Hippocampal formation (tissue), 2 donors: ENCODE measurements around the gene SPINK5.

Source experiments
- DNase-seq, 2 donors: peaks; one replicate each; lab custom pipeline; 2025; lab: John Stamatoyannopoulos, UW

Gene SPINK5

DNA sequence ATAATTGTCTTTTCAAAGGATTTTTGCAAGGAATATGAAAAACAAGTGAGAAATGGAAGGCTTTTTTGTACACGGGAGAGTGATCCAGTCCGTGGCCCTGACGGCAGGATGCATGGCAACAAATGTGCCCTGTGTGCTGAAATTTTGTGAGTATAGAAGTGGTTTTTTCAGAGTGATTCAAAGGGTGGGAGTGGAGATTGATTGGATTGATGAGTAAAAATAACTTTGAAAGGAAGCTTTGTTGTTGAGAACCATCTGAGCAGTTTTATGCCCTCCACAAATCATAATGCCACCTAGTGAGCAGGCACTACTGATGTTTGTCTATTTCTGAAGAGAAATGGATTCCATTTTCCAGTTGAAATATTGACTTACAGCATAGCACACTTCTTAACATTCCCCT lies 30.6 kb downstream of the SPINK5 start:
- no peak for DNase-seq

- no peak for DNase-seq
Measured at GRCh38 chr5:148104226-148104625, 40.4 kb downstream of the SPINK5 start.

DNA sequence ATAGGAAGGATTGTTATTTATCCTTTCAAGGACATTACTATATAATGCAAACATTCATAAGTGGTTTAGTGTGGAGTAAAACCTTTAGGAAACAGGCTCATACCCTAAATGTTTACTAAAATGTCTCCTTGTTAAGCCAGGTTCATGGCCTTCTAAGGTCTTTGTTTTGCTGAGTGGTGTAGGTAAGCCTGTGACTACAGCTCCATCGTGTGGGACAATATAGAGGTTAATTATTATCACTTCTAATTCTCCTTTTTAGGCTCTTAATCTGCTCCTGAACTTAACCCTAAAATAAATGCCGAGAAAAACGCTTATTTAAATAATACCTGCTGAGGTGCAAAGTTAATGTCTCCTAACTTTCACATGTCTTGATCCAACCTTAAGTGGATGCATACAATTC lies 43.8 kb downstream of the SPINK5 start:
- DNase-seq = no peak

GRCh38 chr5:148113243-148113642 lies 49.5 kb downstream of the SPINK5 start:
- DNase-seq = no peak

DNA sequence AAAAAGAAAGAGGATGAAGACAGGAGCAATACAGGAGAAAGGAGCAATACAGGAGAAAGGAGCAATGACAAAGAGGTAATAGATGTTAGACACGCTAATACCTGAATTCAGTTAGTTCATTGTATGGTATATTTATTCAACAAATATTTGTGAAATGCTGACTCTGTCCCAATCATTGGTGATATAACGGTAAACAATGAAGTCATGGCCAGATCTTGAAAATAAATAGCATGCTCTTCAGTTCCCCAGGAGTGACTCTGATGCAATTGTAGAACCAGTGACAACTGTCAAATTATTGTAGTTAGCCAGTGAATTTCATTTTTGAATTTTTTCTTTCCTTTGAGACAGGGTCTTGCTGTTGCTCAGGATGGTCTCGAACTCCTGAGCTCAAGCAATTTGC lies 56.5 kb downstream of the SPINK5 start:
- DNase-seq = no peak

DNA sequence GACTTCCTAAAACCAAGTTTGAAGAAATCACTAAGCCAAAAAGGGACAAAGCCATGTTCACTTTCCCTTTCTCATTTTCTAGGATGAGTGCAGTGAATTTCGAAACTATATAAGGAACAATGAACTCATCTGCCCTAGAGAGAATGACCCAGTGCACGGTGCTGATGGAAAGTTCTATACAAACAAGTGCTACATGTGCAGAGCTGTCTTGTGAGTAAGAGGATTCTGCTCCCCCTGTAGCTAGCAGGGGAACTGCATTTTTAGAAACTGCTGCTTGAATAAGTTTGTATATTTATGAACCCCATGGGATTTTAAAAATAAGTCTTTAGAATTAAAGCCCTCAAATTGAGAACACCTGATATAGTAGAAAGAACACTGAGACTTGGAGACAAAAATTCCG lies 61.9 kb downstream of the SPINK5 start:
- no peak for DNase-seq

DNA sequence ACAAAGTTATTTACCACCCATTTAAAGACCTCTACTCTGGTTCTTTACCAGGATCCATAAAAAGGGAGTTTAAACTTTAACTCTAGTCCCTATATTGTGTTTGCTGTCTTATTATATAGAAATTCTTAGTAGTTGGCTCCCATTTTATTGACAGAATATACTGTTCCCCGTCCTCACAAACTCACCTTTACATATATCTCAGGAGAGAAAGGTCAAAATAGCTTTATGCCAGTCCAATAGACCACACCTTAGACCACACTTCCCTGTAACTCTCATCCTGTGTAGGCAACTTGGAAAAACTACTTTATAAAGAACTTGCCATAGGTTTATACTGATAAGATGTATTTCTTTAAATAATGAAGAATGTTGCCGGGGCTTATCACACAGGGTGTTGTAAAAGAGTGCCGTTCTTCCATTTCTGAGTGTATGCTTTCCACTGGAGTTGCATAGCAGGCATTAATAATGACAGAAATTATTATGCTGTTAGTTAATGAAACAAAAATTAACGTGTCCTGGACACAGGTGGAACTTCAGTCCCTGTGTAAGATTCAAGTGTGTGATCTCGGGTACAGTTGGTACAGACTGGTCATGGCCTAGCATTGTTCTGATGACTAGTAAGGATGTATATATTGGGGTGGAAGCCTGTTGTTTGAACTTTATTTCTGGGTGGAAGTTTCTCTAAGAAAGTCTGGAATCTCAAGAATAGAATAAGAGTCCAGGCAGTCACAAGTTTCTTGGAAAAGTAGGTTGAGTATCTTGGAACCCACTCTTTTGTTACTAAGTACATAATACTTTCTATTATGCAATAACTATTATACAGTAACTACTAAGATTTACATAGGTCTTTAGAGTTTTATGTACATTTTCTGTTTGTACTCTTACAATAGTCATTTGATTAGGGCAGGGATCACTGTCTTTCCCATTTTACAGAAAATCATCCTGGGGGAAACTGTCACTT lies 71.6 kb downstream of the SPINK5 start:
- DNase-seq = no peak

DNA sequence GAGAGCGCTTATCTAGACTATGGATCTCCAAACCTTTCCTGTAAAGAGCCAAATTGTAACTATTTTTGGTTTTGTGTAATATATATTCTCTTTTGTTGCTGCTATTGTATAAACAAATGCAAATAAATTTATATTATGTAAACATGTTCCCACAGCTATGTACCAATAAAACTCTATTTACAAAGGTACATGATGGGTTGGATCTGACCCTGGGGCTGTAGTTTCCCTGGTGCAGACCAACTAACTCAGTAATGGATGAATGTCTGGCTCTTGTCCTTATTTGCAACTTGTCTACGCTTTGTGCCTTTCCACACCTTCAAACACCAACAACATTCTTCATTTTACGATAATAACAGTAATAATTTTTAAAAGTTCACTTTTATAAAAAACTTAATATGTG lies 77.1 kb downstream of the SPINK5 start:
- DNase-seq = no peak

DNA sequence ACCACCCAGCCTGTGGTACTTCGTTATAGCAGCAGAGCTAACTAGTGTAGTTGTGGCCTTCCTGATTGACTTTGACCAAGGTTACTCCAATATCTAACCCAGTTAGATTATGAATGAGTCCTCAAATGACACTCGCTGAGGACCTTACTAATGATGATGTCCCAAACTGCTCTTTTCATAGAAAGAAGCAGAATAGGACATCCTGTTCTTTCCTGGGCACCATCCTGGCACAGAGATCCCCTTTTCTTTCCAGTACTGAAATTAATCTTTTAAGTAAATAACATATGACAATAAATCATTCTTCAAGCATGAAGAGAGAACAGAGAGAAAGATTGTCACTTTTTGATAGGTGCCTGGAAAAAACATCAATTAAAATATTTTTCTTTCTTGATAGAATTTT lies 77.9 kb downstream of the SPINK5 start:
- DNase-seq = no peak

GRCh38 chr5:148145916-148146315 lies 82.1 kb downstream of the SPINK5 start:
- no peak for DNase-seq

- DNase-seq = no peak
Measured at GRCh38 chr5:148146487-148146886, 82.7 kb downstream of the SPINK5 start.

GRCh38 chr5:148147415-148147814 lies 83.6 kb downstream of the SPINK5 start:
- no peak for DNase-seq

DNA sequence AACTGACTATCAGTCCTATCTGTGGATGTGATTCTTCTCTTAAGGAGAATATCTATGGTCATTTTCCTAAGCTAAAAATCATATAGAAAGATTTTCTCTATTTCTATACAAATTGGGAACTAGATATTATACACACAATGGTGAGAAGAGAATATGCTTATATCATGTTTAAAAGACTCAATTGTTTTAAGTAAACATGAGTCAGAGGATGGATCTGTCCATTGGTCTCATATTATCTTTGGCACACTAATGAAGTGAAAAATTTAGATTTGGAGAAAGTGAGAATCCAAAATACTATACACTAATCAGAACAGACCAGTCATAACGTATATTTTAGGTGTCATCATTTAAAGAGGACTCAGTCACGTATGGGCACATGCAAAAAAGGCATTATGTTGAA lies 88.1 kb downstream of the SPINK5 start:
- no peak for DNase-seq

DNA sequence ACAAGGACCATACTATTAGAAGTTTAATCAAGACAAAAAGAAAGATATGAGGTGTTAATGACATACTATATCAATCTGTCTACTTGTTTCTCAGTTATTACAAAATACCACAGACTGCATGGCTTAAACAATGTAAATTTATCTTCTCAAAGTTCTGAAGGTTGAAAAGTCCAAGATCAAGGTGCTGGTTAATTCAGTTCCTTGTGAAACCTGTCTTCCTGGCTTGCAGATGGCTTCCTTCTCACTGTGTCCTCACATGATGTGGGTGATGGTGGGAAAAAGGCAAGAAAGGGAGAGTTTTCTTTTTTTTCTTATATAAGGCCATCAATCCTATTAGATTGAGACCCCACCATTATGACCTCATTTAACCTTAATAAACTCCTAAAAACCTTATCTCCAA lies 89.0 kb downstream of the SPINK5 start:
- no peak for DNase-seq

GRCh38 chr5:148156609-148157008 lies 92.8 kb downstream of the SPINK5 start:
- no peak for DNase-seq

- DNase-seq = no peak
Measured at GRCh38 chr5:148162038-148162437, 98.3 kb downstream of the SPINK5 start.

- no peak for DNase-seq
Measured at GRCh38 chr5:148163345-148163744, 99.6 kb downstream of the SPINK5 start.

DNA sequence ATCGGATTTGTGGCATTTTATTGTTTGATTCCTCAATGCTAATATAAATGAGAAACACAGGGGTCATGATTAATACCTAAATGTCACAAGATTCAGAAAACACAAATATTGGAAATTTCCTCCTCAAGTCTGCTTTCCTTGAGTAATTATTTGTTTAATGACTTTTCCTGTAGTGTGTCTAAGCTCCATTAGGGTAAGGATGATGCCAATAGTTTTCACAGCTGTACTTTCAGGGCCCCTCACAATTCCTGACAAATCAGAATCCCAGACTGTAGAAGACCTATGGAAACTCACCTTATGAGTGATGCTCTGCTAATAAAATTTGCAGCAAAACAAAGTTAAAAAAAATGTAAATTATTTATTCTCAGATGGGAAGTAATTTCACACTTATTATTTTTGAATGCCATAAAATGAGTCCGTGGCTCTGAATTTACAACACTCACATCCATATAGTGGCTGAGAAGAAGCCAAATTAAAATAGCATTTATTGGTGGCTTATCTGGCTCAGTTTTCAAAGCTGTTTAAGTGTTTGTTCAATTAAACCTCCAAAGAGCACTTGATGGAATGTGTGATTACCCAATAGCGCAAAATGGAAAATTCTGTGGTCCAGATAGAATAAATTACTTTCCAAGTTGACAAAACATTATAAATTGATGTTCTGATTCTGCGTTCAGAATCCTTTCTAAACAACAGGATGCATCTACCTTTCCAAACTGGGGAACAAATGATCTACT lies 102.9 kb downstream of the SPINK5 start:
- no peak for DNase-seq

DNA sequence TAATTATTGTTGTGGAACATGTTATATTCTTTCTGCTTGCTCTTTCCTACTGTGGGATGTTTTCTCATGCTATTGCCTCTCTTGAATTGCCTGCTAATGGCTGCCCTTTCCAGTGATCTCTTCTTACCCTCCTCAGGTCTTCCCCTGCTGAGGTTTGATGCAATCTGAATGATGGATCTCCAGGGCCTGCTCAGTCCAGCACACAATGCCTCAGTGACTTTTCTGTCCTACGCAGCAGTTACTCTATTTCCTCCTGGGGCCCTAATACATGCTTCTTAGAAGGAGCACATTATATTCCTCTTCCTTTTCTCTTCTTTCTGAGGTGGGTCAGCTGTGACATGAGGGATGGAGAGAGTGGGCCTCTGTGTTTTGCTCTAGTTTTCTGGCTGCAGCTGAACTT lies 104.5 kb downstream of the SPINK5 start, which contains the start of gene SPINK14:
Gene SPINK14 (plus strand): TSS at position 301 of the 400 bp plus-strand sequence. CDS start 1,187 bp downstream, outside the sequence.
- no peak for DNase-seq

DNA sequence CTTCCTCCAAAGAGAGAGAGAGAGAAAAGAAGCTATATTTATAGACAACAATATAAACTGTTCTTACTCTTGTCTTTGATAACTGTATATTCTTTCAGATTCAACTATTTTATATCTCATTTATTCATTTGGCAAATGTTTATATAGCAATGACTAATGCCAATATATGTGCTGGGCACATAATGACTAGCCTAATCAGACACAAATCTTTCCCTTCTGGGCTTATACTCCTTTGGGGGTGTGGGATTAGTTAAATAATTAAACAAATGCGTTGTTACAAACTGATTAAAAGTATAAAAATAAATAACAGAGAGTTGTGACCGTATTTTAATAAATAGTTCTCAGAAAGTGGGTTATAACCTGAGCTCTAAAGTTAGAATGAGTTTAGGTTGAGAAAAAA lies 108.6 kb downstream of the SPINK5 start:
- DNase-seq = no peak

DNA sequence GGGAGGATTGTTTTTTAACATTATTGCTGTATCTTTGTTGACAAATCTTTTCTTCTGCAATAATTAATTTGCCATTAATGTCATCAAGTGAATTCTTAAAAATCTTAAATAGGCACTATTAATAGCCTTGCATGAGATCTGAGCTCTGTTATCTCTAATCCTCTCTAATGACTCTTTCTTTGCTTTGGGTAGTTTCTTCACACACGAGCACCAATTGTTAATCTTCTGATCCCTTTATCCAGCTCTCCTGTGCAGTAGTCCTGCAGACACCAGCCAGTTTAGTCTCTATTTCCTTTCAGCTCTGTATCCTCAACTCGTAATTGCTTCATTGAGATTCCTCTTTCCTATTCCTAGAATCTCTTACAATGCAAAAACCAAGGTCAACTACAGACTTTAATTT lies 112.7 kb downstream of the SPINK5 start:
- DNase-seq = no peak

- no peak for DNase-seq
Measured at GRCh38 chr5:148177207-148177606, 113.4 kb downstream of the SPINK5 start.

GRCh38 chr5:148179234-148179824 lies 115.5 kb downstream of the SPINK5 start:
- DNase-seq = peak in 1 of 2 donors; percentile 67
